ENCODE data around the gene HDAC2.
A peak's percentile ranks its signal among the peaks of the same experiment; 100 is the strongest.
"Not testable (repeated sequence)": the region's sequence is repeated elsewhere in the genome, so short reads cannot be mapped to it uniquely, and the experiment has no call there.

Gene HDAC2

DNA sequence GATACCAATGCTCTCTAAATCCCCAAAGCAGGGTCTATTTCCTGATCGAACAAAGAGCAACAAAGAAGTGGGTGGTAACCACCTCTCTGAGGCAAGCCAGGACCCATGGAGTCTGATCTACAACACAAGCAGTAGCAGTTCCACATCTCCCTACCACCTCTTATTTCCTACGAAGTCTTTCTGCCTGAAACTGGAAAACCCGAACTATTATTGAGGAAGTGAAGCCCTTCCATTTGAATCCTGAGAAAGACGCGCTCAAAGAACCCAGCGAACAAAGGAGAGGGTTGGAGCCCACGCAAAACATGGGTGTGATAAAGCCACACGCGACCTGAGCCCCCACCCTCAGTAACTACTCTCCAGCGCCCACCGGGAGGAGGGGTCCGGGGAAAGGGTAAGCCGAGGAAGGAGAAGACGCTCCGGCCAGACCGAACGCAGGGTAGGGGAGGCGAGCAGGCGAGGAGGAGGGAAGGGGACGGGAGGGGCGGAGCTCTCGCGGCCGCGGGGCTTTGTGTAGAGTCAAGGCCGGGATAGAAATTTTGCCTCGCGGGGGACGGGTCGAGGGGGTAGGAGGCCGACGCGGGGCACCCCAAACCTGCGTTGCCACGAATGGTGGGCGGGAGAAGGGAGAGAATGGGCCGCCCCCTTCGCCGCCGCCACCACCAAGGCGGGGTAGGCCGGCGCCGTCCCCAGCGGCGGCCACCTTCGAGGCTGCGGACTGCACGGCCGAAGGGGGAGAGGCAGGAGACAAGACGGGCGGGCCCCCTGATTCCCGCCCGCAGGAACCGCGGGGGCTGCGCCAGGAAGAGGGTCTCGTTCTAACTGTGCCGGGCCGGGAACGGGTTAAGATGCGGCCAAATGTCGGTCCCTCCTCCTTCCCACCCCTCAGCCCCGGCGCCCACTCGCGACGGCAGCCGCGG is 802 bp downstream of the HDAC2 start:
- DNase-seq: peak; percentile 61

DNA sequence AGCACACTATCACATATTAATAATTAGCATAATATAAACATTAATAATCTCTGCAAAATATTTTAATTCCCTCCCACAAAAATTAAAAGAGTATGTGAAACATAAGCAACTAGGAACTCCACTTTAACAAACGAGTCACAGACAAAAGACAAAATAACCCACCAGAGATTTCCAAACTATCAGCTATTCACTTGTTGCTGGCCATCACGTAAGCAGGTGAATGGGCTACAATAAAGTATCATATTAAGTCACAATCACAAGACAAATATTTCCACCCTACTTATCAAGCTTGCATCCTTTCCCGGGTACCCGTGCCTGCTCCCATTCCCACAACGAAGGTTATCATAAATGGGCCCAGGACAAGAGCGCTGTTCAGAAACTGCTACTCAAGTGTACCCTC is 2.5 kb downstream of the HDAC2 start:
- DNase-seq: no peak

DNA sequence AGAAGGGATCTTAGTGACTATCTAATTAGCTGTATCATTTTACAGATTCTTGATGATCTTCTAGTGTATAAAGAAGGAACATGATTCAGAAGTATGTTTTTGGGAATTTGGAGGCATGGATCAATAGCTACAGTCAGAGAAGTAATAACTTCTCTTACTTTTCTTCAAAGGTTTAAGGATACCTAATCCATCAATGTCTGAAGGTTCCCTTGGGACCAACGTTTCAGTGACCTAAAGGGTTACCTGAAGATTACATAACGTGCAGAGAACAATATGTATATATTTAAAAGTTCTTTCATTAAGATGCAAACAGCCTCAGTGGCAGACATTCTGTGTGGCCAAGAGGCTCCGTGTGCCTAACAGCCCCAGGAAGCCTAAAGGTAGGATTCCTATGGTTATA is 3.2 kb downstream of the HDAC2 start:
- DNase-seq: no peak

DNA sequence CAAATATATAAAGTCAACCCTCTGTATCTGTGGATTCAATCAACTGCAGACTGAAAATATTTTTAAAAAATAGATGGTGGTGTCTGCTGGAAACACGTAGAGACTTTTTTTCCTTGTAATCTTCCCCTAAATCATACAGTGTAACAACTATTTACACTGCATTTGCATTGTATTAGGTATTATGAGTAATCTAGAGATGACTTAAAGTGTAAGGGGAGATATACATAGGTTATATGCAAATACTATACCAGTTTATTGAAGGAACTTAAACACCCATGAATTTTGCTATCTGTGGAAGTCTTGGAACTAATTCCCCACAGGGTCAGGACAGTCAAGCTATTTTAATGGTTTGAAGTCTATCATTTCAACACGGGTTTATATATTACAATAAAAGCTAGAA is 10.2 kb downstream of the HDAC2 start:
- no peak for DNase-seq

DNA sequence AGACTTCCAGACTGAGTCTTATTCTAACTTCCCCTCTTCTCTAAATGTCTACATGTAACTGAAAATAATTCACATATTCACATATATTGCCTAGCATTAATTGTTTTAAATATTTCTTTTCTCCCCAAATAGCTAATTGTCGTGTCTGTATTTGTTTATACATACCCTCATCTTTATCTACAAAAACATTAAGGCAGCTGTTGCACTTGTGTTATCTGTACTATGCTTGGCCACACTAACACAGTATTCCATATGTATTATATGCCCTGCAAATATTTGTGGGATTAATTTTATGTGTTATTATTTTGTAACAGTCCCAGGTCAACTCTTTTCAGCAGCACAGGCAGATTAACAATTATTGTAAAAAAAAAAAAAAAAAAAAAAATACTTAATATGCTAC is 11.7 kb downstream of the HDAC2 start:
- DNase-seq: no peak

DNA sequence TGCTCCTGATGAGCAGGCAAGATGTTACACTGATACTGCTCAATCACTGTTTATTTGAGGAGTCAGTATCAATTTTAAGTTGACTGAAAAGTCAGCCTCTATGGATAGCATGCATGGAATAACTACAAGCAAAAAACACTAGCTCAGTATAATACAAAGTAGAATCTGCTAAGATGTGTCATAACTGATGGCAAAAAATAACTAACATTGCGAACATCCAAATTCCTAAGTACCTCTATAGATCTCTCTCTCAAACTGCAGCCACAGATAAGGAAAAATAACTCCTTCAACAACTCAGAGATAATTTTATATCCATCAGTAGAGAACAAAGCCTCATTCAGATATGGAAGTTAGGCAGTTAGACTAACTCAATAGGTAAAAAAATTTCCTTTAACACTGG is 16.3 kb downstream of the HDAC2 start:
- no peak for DNase-seq

DNA sequence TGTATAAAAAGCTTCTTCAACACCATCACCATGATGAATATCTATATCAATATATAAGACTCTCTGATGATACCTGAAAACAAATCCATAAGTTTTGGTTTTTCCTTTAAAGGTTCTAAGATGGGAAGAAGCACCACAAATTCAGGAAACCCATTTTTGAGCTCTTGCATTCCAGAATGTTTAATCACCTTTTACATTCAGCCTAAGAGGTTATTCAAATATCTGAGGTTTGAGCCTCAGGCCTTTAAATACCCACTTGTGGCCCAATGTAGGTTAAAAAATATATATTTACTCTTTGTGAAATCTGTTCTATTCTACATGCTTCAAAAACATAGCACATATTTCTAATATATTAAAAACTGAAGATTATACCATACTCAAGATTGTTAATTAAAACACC is 17.6 kb downstream of the HDAC2 start:
- no peak for DNase-seq

DNA sequence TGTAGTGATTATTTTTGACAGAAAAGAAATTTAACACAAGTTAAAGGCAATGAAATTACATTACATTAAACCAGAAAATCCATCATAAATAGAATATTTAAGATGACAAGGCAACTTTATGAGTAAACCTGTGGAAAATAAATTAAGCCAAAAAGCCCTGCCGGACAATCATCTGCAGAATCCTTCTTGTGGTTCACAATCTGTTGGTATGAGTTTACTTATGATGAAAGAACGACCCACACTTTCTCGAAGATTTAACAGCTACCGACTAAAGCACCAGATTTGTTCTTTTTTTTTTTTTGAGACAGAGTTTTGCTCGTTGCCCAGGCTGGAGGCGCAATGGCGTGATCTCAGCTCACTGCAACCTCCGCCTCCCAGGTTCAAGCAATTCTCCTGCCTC is 21.4 kb downstream of the HDAC2 start:
- DNase-seq: no peak

DNA sequence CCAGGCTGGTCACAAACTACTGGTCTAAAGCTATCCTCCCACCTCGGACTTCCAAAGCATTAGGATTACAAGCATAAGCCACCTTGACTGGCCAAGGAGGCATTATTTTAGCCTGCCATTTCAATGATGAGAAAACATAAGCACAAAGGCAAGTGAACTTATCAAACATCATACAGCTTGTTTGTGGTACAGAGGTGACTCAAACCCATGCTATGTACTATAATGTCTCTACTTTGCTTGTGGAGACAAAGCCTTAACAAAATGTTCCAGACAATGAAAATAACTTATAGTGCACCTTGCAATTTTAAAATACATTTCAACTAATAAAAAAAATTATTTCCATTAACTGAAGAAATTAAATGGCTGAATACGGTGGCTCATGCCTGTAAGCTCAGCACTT is 26.2 kb downstream of the HDAC2 start:
- DNase-seq: no peak

DNA sequence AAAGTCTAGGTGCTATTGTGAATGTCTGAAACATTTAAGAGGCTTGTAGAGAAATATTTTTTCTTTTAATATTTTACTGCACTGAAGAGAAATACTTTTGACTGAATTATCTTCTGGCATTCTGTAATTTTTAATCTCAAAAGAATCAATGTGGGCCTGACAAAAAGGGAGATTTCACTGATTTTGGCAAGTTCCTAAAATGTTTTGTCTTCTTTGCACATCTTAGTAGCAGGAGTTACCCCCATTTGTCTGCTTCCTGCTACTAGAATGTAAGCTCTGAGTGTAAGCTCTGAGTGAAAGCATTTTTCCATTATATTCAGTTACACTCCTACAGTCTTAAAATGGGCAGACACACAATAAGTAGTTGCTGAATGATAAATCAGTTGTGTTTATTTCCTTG is 31.1 kb downstream of the HDAC2 start:
- no peak for DNase-seq

DNA sequence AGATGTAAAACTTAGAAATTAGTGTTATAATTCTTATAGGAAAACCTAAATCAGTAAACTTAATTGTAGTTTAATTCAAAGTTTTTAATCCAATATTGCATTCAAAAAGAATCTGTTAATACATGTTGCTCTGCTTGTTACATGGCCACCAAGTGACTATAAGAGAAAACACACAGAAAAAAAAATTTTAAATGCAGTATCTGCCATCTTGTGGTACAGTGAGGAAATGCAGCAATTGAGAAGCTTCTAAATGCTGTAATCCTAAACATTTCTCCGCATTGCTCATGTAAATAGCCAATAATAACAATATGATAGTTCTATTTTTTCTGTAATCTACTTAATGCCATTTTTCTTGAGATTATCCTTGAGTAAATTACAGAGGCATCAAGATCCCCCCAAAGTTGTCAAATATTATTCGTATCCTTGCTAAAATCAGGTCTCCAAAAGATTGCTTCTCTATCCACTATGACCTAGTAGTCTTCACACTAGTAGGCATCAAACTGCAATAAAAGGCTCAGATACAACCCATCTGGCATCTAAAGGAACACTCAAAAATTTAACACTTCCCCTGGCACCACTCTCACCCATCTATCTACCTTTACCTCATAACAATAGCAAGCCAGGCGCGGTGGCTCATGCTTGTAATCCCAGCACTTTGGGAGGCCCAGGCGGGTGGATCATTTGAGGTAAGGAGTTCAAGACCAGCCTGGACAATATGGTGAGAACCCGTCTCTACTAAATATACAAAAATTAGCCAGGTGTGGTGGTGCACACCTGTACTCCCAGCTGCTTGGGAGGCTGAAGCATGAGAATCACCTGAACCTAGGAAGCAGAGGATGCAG is 34.6 kb downstream of the HDAC2 start:
- DNase-seq: no peak

DNA sequence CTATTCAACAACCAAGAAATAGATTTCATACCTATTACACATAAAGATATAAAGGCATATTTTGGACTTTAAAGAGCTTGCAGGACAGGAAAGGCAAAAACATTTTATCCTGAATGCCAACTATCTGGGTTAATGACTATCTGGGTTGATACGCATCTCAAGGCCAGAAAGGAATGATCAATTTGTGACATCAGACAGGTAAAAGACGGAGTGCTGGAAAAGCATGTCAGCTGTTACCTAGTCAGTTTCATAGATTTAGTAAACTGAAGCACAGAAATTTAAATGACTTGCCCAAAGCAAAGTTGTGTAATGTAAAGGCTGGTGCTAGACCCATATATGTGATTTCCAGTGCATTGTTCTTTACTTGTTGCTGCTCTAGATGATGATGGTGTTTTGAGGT is 36.8 kb downstream of the HDAC2 start:
- no peak for DNase-seq

DNA sequence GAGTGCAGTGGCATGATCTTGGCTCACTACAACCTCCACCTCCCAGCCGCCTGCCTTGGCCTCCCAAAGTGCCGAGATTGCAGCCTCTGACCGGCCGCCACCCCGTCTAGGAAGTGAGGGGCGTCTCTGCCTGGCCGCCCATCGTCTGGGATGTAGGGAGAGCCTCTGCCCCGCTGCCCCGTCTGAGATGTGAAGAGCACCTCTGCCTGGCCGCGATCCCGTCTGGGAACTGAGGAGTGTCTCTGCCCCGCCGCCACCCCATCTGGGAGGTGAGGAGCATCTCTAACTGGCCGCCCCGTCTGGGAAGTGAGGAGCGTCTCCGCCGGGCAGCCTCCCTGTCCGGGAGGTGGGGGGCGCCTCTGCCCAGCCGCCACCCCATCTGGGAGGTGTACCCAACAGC is 39.0 kb downstream of the HDAC2 start:
- DNase-seq: not testable (repeated sequence)

DNA sequence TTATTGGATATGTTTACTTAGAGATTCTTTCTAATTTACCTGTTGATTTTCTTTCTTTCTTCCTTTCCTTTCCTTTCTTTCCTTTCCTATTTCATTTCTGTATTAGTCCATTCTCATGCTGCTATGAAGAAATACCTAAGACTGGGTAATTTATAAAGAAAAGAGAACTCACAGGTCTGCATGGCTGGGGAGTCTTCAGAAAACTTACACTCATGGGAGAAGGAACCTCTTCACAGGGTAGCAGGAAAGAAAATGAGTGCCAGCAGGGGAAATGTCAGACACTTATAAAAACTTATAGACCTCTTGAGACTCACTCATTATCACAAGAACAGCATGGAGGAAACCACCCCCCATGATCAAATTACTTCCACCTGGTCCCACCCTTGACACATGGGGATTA is 40.8 kb downstream of the HDAC2 start:
- no peak for DNase-seq

DNA sequence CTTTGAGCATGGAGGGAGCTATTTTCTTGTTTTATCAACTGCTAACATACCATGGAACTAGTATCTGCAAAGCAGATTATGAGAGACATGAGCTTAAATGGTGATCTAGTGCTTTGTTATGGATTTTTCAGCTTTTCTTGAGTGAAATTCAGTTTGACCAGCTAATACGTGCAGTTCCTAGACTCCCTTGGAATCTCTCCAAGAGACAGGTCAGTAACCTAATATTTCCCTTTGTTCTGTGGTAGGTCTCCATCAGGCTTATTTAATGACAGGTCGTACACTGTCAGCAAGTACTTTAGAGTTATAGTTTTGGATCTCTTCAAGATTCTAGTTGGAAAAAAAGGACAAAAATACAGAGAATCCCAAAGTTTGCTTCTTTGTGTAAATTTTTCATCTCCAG is 43.9 kb downstream of the HDAC2 start:
- DNase-seq: no peak

DNA sequence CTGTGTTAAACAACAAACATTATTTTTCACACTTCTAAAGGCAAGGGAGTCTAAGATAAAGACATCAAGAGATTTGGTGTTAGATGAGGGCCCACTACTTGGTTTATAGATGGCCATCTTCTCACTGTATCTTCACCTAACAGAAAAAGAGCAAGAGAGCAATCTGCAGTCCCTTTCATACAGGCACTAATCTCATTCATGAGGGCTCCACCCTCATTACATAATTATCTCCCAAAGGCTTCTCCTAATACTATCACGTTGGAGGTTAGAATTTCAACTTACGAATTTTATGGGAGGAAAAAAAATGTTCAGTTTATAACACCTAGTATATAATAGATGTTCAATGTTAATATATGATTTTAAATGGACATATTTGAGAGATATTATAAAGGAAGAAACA is 45.6 kb downstream of the HDAC2 start:
- no peak for DNase-seq

DNA sequence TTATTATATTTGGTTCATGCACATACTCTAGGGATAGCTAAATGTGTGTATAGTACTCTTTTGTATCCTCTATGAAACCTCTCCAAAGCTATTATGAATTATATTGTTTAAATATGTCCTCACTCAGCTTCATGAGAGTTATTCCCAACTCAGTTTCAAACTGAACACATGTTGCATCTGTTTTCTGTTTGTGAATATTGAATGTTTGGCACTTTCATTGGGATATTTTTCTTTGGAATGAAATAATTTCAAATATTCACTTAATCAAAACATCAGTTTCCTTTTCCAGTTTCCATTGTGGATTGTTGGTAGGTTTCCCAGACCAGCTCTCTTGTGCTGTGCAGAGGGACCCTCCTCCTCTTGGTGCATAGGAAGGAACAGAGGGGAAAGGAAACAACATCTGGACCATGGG is 46.6 kb downstream of the HDAC2 start:
- DNase-seq: no peak

DNA sequence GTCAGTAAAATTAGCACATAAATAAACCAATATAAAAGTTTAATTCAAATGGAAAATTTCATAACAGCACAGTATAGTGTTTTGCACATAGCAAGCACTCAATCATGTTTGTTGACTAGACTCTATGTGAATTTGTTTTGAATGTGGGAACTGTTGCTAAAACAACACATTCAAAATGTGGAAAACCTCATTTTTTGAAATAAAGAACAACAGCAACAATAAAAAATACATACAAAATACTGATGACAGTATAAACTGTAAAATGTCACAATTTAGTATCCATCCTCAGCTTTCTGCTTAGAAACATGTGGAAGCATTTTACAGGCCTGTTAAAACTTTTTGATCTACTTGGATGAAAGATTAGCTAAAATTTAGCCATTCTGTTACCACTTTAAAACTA is 47.4 kb downstream of the HDAC2 start:
- no peak for DNase-seq

DNA sequence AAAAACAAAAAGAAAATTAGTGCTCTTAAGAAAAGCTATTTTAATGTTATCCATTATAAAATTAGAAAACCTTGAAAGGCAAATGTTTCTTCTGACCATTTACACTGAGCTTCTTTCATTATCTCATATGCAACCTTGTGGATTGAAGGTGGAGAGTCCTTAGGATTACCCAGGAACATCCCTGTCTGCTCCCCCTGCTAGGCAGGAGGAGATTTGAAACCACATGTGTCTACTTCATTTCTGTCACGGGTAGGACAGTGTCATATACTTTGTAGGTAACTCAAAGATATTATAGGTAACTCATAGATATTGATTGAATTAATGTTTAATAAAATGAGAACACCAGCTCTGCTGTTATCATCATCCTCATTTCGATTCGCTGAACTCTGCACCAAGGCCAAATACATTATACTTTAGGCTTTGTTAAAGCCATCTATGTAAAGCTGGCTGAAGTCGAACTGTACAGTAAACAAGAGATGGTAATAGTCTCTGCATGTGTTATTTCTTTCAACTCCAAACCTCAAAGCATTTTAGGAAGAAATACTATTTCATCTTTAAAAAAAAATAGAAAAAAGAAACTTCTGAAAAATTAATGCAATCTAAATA is 49.5 kb downstream of the HDAC2 start:
- no peak for DNase-seq

DNA sequence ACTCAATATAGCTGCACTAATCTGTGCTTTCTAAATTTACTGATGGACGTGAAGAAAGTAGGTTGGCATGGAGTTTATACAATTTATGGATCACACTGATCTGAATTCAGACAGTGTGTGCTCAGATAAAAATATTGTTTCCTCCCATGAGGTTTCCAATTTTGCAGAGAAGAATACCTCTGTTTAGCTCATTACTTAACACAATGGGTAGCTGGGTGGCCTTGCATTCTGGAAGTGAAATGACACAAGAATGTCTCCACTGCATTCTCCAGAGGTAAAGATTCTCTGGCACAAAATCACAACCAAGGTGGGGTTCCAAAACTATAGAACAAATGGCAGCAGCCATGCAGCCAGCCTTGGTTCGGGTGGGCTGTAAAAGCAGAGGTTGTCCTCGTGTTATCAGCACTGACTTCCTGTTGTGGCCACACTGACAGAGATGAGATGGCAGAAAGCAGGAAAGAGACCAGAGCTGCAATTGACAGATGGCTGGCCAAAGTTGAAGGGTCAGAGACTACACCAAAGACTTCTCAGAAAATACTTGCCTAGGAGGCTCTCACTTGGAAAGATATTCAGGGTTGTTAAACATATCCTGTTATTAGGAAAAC is 50.2 kb downstream of the HDAC2 start:
- no peak for DNase-seq

DNA sequence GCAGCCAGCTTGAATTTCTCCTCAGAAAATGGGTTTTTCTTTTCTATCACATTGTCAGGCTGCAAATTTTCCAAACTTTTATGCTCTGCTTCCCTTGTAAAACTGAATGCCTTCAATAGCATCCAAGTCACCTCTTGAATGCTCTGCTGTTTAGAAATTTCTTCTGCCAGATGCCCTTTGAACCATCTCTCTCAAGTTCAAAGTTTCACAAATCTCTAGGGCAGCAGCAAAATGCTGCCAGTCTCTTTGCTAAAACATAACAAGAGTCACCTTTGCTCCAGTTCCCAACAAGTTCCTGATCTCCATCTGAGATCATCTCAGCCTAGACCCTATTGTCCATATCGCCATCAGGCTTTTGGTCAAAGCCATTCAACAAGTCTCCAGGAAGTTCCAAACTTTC is 60.7 kb downstream of the HDAC2 start:
- not testable (repeated sequence) for DNase-seq

DNA sequence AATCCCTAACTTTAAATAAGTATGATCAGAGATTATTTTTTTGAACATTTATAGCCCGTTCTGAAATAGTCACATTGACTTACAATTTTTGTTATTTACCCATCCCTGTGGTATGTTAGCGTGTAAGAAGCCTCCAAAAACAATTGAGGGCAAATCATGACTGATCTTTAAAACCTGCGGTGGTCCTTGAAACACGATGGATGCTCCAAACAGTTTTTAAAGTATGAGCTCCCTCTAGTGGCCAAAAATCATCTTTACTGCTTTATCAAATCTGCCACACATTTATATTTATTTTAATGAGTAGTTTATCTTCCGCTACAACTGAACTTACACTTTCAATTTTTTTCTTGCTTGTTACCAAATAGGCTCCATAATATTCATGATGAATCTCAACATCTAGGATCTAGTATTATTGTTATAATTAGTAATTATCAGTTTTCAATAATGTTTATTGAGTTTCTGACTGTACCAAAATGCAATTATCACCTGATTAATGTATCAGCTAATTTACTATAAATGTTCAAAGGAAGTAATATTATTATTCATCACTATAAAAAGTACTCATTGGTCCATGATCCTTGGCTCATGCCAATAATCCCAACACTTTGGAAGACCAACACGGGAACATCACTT is 61.6 kb downstream of the HDAC2 start:
- peak; percentile 6 for DNase-seq

DNA sequence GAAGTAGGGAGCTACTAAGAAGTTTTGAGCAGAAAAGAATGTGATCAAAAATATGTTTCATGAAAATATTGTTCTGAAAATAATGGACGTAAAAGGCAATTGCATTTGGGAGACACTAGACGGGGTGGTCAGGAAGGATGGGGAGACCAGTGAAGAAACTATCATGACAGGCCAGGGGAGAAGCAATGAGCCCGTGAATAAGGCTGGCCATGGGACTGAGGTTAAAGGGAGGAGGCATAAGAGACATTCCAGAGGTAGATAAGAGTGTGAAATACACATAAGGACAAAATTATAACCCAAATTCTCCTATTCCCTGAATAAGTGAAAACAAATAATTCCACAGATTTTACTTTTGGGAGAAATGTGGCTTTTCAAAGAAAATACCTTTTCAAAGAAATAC is 62.1 kb downstream of the HDAC2 start:
- no peak for DNase-seq
